Activated CD8-positive, alpha-beta memory T cell treated with anti-CD3 and anti-CD28 coated beads for 1 hour (primary cell): ENCODE results near the gene PARP8.

Experiments used
- DNase-seq, 2 donors: peaks; one replicate each; pipeline ENCODE4 v3.0.0-alpha.2; 2020; ENCODE audit warnings: low read depth in 1 of 2; ENCODE audit errors: extremely low read depth in 1 of 2

PARP8 gene

DNA sequence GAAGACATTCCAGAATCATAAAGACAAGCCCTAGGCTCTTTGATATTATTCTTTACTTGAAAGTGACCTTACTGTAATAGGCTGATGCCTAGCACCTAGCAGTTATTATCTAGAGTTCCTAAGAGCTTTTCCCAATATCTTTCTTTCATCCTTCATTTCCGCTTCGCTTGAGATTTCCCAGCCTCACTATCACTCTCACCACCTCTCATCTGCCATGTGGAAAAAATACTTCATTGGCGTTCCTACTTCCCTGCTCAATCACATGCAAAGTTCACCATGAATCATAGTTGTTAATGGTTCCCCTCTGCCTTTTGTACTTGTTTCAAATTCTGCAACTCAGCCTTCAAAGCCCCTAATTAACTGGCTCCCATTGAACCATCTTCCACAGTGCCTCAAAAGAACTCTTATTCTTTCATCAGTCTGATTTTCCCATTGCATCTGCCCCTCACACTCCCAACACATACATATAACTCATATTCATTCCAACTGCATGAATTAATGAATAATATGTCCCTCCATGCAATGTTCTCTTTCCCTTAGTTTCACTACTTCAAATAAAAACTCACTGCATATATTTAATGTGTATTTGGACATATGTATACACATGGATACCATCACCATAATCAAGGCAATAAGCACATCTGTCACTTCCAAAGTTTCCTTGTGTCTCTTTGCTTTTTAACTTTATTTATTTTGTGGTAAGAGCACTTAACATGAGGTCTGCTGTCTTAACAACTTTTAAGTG is 221.6 kb downstream of the PARP8 start:
- DNase-seq = no peak

DNA sequence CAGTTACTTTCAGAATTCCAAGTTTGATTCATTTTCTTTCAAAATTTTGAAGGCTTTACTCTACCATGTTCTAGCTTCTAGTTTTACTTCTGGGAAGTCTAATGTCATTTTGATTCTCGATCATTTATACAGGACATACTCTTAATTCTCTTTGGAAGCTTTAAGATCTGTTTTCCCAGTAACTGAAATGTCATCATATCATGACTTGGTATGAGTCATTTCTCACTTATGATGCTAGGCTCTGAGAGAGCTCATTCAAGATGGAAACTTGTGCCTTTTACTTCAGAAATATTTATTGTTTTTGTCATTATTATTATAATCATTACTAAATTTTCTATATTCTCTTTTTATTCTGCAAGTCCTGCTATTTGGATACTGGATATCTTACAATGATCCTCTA is 222.3 kb downstream of the PARP8 start:
- no peak for DNase-seq

DNA sequence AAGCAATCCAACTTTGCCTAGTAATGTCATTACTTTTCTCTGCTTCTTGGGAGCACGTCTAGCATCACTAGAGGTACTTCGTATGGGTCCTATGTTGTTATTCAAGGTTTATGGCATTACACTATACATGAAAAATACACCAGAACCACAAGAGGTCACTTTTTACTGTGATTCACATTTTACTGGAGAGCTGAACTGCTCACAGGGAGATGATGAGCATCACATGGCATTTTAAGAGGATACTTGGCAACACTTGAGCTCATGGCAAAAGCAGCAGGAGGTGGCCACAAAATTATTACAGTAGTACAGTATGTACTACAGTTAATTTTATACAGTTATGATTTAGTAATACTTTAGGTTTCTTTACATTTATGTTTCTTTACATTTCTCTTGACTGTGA is 223.4 kb downstream of the PARP8 start:
- no peak for DNase-seq
